HTERT RPE-1 (cell line): ENCODE results near the gene PRSS36.
"Not testable (repeated sequence)": the region's sequence is repeated elsewhere in the genome, so short reads cannot be mapped to it uniquely, and the experiment has no call there.

ENCODE experiments used
- in situ Hi-C: fragments of 300-500 bp; cut with MboI; formaldehyde crosslinking; loops from 4 replicates; pipeline ENCODE4 v1.14.3; 2020; ENCODE audit warnings: low sequenced_read_pairs

Gene PRSS36

GRCh38 chr16:31149894-31150890 lies at the start of gene PRSS36:
TSS of gene PRSS36 (minus strand) at chr16:31150066. CDS start at chr16:31150035, 31 bp downstream.
- in situ Hi-C loops, result no loop called here

DNA sequence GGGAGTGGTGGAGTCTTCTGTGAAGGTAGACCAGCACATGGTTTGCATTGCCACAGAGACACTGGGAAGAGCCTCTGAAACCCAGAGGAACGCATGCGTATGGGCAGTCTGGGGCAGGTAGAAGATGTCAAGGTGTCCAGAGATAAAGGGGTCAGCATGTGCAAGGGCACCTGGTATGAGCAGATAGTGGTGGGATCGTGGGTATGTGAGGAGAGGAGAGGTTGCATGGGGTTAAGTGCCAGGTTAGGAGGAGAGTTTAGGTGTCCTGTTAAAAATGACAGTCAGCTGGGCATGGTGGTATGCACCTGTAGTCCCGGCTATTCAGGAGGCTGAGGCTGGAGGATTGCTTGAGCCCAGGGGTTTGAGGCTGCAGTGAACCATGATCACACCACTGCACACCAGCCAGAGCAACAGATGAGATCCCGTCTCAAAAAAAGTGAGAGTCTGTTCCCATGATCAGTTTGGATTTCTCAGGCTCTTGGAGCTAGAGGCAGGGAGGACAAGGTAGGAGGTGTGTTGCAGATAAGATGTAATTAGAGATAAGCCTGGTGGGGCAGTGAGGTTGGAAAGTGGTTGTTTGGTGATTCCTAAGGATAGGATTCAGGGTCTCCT lies 49.7 kb upstream of the PRSS36 start:
- in situ Hi-C loops, result no loop called here

DNA sequence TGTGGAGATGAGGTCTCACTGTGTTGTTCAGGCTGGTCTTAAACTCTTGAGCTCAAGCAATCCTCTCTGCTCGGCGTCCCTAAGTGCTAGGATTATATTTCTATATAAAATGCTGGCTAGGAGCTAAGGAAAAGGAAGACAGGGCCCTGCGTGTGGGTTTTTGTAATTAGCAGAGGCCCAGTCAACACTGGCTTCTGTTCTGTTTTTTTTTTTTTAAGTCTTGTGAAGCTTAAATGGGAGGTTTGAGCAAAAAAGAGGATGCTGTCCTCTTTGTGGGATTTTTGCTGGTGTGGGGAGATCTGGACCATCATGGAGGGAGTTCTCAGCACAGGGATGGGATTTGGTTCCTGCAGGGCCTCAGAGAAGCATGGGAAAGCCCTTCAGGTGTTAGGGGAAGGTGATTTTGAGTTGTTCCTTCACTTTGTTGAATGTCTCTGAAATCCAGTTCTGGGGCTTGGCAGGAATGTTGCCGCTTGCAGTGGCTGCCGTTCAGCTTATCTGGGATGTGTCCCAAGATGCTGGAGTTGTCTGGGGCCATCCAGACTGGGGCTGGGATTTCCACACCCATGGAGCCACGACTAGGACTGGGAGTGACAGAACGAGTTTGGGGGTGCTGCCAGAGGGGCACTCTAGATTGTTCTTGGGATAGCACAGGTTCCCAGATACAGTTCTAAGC lies 48.5 kb upstream of the PRSS36 start:
- in situ Hi-C loops, result no loop called here

DNA sequence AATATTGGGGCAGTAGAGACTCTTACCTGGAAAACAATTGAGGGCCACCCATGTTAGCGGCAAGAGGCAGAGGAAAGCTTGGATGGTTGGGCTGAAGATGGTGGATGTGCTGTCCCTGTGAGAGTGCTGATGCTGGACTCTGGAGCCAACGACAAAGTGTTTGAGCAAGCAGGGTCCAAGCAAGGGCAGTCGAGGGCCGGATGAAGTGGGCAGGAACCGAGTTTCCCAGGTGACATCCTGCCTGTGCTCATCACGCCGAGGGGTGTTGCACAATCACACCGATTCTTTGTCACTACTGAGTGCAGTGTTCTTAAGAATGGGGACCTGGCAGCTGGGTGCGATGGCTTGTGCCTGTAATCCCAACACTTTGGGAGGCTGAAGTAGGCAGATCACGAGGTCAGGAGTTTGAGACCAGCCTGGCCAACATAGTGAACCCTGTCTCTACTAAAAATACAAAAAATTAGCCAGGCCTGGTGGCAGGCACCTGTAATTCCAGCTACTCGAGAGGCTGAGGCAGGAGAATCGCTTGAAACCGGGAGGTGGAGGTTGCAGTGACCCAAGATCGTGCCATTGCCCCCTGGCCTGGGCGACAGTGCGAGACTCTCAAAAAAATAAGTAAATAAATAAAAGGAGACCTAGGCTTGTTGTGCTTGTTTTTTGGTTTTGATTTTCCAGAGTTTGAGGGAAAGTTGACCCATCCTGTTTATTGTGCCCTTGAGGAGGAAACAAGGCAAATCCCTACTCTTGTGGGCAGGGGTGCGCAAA lies 46.6 kb upstream of the PRSS36 start:
- in situ Hi-C loops, result no loop called here

- in situ Hi-C loops, result not testable (repeated sequence)
Measured at GRCh38 chr16:31195861-31196260, 46.0 kb upstream of the PRSS36 start.

GRCh38 chr16:31194898-31195297 lies 45.0 kb upstream of the PRSS36 start:
- in situ Hi-C loops, result no loop called here

- in situ Hi-C loops, result no loop called here
Measured at GRCh38 chr16:31193874-31194273, 44.0 kb upstream of the PRSS36 start.

- in situ Hi-C loops, result no loop called here
Measured at GRCh38 chr16:31192856-31193642, 43.2 kb upstream of the PRSS36 start.

GRCh38 chr16:31191697-31192428 lies 42.0 kb upstream of the PRSS36 start:
- in situ Hi-C loops, result no loop called here

GRCh38 chr16:31190818-31191444 lies 41.1 kb upstream of the PRSS36 start:
- in situ Hi-C loops, result no loop called here

DNA sequence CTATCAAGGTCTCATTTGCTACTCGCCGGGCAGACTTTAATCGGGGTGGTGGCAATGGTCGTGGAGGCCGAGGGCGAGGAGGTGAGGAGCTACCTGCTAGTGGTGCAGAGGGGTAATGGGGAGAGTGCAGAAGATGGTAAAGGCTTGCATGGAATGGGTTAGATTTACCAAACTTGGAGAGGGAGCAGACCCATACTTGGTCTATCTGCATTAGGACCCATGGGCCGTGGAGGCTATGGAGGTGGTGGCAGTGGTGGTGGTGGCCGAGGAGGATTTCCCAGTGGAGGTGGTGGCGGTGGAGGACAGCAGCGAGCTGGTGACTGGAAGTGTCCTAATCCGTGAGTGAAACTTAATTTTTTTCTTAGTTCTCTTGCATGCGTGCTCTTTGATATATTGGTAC lies 40.2 kb upstream of the PRSS36 start:
- in situ Hi-C loops, result no loop called here

DNA sequence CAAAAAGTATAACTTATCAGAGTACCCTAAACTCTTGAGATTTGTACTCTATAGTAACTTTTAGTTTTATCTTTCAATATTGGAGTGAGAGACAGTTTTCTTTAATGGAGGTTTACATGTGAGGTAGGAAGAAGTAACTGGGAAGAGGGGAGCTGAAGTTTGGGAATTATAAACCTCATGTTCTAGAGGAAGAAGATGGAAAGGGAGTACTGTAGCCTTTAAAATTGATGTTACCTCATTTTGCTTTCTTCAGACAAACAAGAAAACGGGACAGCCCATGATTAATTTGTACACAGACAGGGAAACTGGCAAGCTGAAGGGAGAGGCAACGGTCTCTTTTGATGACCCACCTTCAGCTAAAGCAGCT lies 39.5 kb upstream of the PRSS36 start:
- in situ Hi-C loops, result no loop called here

DNA sequence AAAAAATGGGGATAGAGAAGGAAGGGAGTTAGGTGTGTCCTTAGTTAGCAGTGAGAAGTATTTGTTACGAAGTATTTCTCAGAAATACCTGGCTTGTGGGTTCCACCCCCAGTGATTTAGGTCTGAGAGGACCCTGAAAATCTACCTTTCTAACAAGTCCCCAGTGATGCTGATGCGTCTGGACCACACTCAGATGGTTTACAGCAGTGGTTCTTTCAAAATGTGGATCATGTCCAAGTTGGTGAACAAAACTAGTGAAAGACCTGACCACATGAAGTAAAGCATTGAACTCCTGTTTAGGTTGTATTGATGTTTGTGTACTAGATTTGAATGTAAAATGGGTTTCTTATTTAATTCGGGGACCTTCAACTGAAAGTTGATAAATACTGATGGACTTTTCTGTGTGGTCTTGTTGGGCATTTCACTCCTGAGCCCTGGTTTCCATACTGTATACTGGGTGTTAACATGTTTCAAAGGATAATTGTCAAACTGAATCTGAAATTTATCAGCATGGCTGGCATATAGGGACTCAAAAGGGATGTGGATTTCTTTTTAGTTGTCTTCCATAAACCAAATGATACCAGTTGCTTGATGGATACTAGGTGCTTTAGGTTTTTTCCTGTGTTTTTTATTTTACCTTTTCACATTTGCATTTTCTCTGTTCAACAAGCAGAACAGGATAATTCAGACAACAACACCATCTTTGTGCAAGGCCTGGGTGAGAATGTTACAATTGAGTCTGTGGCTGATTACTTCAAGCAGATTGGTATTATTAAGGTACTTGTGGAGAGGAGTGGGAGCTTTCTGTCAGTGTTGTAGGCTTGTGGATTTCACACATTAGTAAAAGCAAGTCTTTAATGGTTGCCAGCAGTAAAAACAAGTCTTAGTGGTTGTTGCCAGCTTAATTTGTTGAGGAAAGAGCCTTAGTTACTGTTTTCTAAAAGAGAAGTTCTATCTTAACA lies 38.9 kb upstream of the PRSS36 start:
- in situ Hi-C loops, result no loop called here

GRCh38 chr16:31187808-31188189 lies 37.9 kb upstream of the PRSS36 start:
- in situ Hi-C loops, result no loop called here

DNA sequence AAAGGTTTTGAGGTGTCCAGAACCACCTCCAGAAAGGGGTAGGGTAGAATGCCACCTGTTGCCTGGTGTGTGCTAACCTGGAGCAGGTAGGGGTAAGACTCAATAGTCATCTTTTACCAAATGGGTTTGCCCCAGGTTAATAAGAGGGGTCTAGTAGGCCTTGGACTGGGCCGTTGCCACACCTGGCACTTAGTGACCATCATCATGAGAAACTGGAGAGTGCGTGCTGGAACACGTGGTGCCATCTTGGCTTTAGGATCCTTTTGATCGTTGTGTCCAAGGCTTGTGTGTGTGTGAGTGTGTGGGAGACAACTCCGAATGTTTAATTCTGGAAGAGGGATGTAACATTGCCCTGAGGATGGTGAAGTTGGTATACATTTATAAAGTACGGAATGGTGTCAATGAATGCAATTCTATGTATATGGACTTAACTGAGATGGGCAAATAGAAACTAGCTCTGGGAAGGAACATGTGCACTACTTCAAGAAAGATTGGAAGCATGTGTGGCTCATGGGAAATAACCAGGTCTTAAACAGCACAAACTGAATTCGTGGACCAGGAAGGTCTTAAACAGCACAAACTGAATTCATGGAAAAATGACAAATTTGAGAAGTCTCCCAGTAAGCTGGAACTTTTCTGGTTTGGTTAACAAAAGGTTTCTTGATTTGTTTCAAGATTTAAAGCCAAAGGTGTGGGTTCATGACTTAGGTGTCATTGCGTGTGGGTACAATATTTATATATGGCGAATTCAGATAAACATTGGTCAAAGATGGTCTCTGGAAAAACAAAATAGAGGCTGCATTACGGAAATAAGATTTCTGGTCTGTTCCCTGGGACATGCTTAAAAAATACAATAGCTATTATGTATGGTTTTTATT lies 37.3 kb upstream of the PRSS36 start:
- in situ Hi-C loops, result no loop called here

GRCh38 chr16:31186176-31186575 lies 36.3 kb upstream of the PRSS36 start:
- in situ Hi-C loops, result no loop called here

DNA sequence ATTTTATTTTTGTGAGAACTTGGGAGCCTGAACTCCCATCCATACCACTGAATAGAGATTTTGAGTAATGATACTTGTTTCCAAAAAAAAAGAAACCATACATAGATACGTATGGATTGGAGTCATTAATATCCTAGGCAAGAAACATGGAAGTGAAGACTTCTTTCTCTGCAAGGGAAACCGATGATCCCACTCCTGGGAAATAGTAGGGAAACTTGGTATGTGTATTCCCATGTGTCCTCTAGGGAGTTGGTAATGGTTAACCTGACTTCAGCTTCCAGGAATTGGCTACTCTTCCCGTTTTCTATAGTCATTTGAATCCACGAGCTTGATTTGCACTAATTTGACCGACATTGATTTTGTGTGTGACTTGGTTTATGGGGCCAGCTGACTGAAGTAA lies 35.5 kb upstream of the PRSS36 start:
- in situ Hi-C loops, result no loop called here
